ENCODE measurements around the gene NEU3.

NEU3 gene

GRCh38 chr11:75023446-75024067 lies 34.8 kb downstream of the NEU3 start:
- POLR2A ChIA-PET (ENCODE audit: low non-redundant PET): no interaction called here
- no peak for DNase-seq (ENCODE audit: low spot score)
- TF ChIP-seq CTCF (conservative IDR thresholded peaks at IDR 0.05; ENCODE audit: low read depth): no peak
- no peak overlapping the region for H3K27ac ChIP-seq
- CTCF ChIA-PET: interaction anchor here (0.5 to 3.7 kb wide), 13 partner anchors 9 to 869 kb away, joined by 3 to 48 read pairs (median 4); no protein-coding TSS in a partner anchor

GRCh38 chr11:75024068-75024449 lies 35.3 kb downstream of the NEU3 start:
- no peak overlapping the region for H3K27ac ChIP-seq
- DNase-seq (ENCODE audit: low spot score): no peak
- CTCF ChIA-PET: interaction anchor here (0.6 to 3.7 kb wide), 4 partner anchors 11 to 225 kb away, joined by 3 to 48 read pairs (median 20); no protein-coding TSS in a partner anchor
- POLR2A ChIA-PET (ENCODE audit: low non-redundant PET): no interaction called here
- no peak for TF ChIP-seq CTCF (conservative IDR thresholded peaks at IDR 0.05; ENCODE audit: low read depth)

GRCh38 chr11:75024764-75025211 lies 36.1 kb downstream of the NEU3 start:
- ChIA-PET POLR2A (ENCODE audit: low non-redundant PET) (no interaction called here), CTCF (interaction anchor here (3.7 kb wide), 1 partner anchor 180 kb away, joined by 36 read pairs; no protein-coding TSS in a partner anchor)
- no peak for TF ChIP-seq CTCF (conservative IDR thresholded peaks at IDR 0.05; ENCODE audit: low read depth)
- H3K27ac ChIP-seq: no peak overlapping the region
- no peak for DNase-seq (ENCODE audit: low spot score)

DNA sequence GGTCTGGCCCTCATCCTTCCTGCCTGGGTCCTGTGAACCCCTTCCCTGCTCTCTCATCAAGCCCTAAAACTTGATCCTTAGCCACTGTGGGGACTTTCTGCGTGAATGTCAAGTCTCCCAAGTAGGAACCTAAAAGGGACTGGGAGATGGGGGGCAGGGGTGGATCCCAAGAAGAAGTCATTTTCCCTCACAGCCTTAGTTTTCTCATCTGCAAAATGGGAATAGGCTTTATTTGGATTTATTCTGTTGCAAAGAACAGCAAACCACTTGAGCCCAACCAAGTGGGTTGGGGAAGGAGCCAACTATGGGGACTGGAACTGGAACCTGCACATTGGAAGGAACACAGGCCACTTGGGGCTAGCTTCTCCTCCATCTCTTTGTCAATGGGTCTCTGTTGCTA lies 36.8 kb downstream of the NEU3 start:
- TF ChIP-seq CTCF (conservative IDR thresholded peaks at IDR 0.05; ENCODE audit: low read depth): no peak
- no peak for DNase-seq (ENCODE audit: low spot score)
- ChIA-PET CTCF (interaction anchor here (0.6 to 3.7 kb wide), 3 partner anchors 119 to 180 kb away, joined by 3 to 36 read pairs (median 5); no protein-coding TSS in a partner anchor), POLR2A (ENCODE audit: low non-redundant PET) (no interaction called here)
- no peak overlapping the region for H3K27ac ChIP-seq

DNA sequence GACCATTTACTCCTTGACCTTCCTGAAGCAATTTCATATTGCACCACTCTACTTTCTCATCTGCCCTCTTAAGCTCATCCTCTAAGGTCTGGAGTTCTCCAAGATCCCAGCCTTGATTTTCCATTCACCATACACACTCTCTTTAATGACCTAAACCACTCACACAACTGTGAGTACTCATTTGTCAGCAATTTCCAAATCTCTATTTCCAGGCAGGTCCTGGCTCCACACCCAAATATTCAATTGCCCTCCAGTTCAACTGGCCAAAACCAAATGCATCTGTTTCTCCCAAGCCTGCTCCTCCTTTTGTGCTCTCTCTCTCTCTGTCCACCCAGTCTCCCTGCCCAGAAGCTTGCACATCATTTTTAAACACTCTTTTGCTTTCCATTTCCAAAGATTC lies 39.6 kb downstream of the NEU3 start:
- no peak for TF ChIP-seq CTCF (conservative IDR thresholded peaks at IDR 0.05; ENCODE audit: low read depth)
- CTCF ChIA-PET: interaction anchor here (0.7 to 1.2 kb wide), 2 partner anchors 90 to 220 kb away, joined by 4 read pairs; no protein-coding TSS in a partner anchor
- H3K27ac ChIP-seq: no peak overlapping the region
- POLR2A ChIA-PET (ENCODE audit: low non-redundant PET): no interaction called here
- DNase-seq (ENCODE audit: low spot score): no peak

GRCh38 chr11:75028724-75029123 lies 40.0 kb downstream of the NEU3 start:
- H3K27ac ChIP-seq: no peak overlapping the region
- CTCF ChIA-PET: no interaction called here
- POLR2A ChIA-PET (ENCODE audit: low non-redundant PET): no interaction called here

More at GRCh38 chr11:75028724-75029123, 40.0 kb downstream of the NEU3 start:
- no peak for DNase-seq (ENCODE audit: low spot score)
- TF ChIP-seq CTCF (conservative IDR thresholded peaks at IDR 0.05; ENCODE audit: low read depth): no peak

All from RWPE1 (cell line).